Measurements from ENCODE around the gene LSM14B. TPM values are rescaled to one million over a fixed set of nuclear protein-coding genes. Genes with fewer than 3 reads are reported as not detected.
"Not testable (repeated sequence)": the region's sequence is repeated elsewhere in the genome, so short reads cannot be mapped to it uniquely, and the experiment has no call there.

LSM14B gene
- total RNA-seq, 4 donors from 2014 or later, result 27.1 to 35.5 (median 33.3) TPM

GRCh38 chr20:62104791-62105345 lies 17.4 kb upstream of the LSM14B start:
- TF ChIP-seq CTCF (IDR thresholded peaks at IDR 0.05) (no peak), POLR2A (IDR thresholded peaks at IDR 0.05) (no peak)
- peaks cover 0 to 4% (median 0%) of the 10 kb centered on the region in 4 donors for H3K4me1 ChIP-seq
- peaks cover 0 to 48% (median 18%) of the 10 kb centered on the region in 4 donors for H3K9me3 ChIP-seq
- no peak for DNase-seq
- no peak overlapping the region for H3K4me3 ChIP-seq
- no peaks in the 10 kb centered on the region for H3K36me3 ChIP-seq
- no peak overlapping the region for H3K27ac ChIP-seq
- no peaks in the 10 kb centered on the region for H3K27me3 ChIP-seq

- Histone ChIP-seq H3K36me3 (no peaks in the 10 kb centered on the region), H3K4me3 (no peak overlapping the region), H3K9me3 (peaks cover 0 to 48% (median 19%) of the 10 kb centered on the region in 4 donors), H3K27me3 (no peaks in the 10 kb centered on the region), H3K4me1 (peaks cover 0 to 4% (median 0%) of the 10 kb centered on the region in 4 donors), H3K27ac (no peak overlapping the region)
- TF ChIP-seq CTCF (IDR thresholded peaks at IDR 0.05) (no peak), POLR2A (IDR thresholded peaks at IDR 0.05) (no peak)
- DNase-seq, result no peak
Measured at GRCh38 chr20:62105592-62105991, 16.7 kb upstream of the LSM14B start.

GRCh38 chr20:62111148-62111547 lies 11.1 kb upstream of the LSM14B start:
- Histone ChIP-seq H3K9me3 (peaks cover 0 to 60% (median 30%) of the 10 kb centered on the region in 4 donors), H3K27ac (no peak overlapping the region), H3K36me3 (no peaks in the 10 kb centered on the region), H3K27me3 (no peaks in the 10 kb centered on the region), H3K4me1 (no peaks in the 10 kb centered on the region), H3K4me3 (no peak overlapping the region)
- no peak for TF ChIP-seq POLR2A (IDR thresholded peaks at IDR 0.05)
- TF ChIP-seq CTCF (IDR thresholded peaks at IDR 0.05), result no peak
- no peak for DNase-seq

GRCh38 chr20:62112368-62112767 lies 9.9 kb upstream of the LSM14B start:
- Histone ChIP-seq H3K36me3 (no peaks in the 10 kb centered on the region), H3K4me1 (no peaks in the 10 kb centered on the region), H3K9me3 (peaks cover 0 to 58% (median 24%) of the 10 kb centered on the region in 4 donors), H3K27ac (no peak overlapping the region), H3K27me3 (no peaks in the 10 kb centered on the region), H3K4me3 (no peak overlapping the region)
- DNase-seq, result no peak
- no peak for TF ChIP-seq POLR2A (IDR thresholded peaks at IDR 0.05)
- no peak for TF ChIP-seq CTCF (IDR thresholded peaks at IDR 0.05)

GRCh38 chr20:62114894-62115293 lies 7.4 kb upstream of the LSM14B start:
- no peak overlapping the region for H3K4me3 ChIP-seq
- DNase-seq, result no peak
- peaks cover 0 to 3% (median 0%) of the 10 kb centered on the region in 4 donors for H3K4me1 ChIP-seq
- peaks cover 0 to 43% (median 16%) of the 10 kb centered on the region in 4 donors for H3K9me3 ChIP-seq
- TF ChIP-seq CTCF (IDR thresholded peaks at IDR 0.05), result no peak
- no peak for TF ChIP-seq POLR2A (IDR thresholded peaks at IDR 0.05)
- H3K36me3 ChIP-seq, result no peaks in the 10 kb centered on the region
- no peak overlapping the region for H3K27ac ChIP-seq
- H3K27me3 ChIP-seq, result no peaks in the 10 kb centered on the region

- not testable (repeated sequence) for H3K36me3 ChIP-seq, H3K4me1 ChIP-seq, H3K27ac ChIP-seq, DNase-seq, H3K27me3 ChIP-seq, H3K4me3 ChIP-seq
- H3K9me3 ChIP-seq, result peaks cover 0 to 41% (median 11%) of the 10 kb centered on the region in 4 donors
Measured at GRCh38 chr20:62115800-62116407, 6.4 kb upstream of the LSM14B start.

All from Peyer's patch (tissue), 4 donors.